ENCODE results near the gene ST3GAL4. TPM values are rescaled to one million over a fixed set of nuclear protein-coding genes. Genes with fewer than 3 reads are reported as not detected.

Gene ST3GAL4
- total and polyA plus RNA-seq, 2 of the 8 experiments (the other 6 are each of a cell fraction or from before 2014, with no cell fraction given), result 15.6 to 20.0 TPM

DNA sequence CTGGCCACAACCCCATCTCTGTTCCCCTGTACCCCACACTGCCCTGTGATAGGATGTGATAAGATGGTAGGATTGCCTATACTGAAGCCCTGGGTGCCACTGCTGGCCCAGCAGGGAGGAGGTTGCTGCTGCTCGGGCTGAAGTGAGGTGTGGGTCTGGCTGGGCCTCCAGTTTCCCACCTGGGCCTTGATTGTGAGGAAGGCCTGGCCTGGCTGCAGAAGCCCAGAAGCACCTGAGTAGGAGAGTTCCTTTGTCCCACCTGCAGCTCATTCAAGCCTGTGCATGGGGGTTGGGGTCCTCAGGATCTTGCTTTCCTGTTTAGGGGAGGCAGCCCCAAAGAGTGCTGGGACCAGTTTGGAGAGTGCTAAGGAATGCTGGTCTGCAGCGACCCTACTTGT lies 3.3 kb downstream of the ST3GAL4 start (continued):
- no peak for TF ChIP-seq EGR1 (IDR thresholded peaks at IDR 0.05; ENCODE audit: borderline replicate concordance, low read depth, low read length)
